Measurements from ENCODE around the gene PICALM. TPM values are rescaled to one million over a fixed set of nuclear protein-coding genes. Genes with fewer than 3 reads are reported as not detected.

PICALM gene
- total RNA-seq, 1 donor from 2014 or later = 204 TPM

- no peak overlapping the region for H3K4me2 ChIP-seq
These were observed 48.3 kb upstream of the PICALM start for GRCh38 chr11:86117001-86117711.

DNA sequence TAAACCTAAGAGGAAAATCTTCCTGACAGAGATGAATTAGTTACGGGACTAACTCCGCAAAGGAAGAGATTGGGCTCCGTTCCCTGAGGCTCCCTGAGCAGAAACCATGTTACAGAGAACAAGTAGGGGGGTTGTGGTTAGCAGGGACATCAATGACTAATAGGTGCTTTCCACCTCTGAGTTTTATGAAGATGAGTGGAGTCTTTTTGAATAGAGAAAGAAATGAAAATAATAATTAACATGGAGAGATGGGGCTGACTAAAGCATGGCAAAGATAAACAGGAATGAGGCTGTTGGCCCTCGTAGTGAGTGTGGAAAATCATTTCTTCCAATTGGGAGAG is 47.5 kb upstream of the PICALM start:
- TF ChIP-seq EZH2 (IDR thresholded peaks at IDR 0.05) (no peak), EZH2phosphoT487 (IDR thresholded peaks at IDR 0.05) (no peak)
- TF ChIP-seq, protein P1, sequence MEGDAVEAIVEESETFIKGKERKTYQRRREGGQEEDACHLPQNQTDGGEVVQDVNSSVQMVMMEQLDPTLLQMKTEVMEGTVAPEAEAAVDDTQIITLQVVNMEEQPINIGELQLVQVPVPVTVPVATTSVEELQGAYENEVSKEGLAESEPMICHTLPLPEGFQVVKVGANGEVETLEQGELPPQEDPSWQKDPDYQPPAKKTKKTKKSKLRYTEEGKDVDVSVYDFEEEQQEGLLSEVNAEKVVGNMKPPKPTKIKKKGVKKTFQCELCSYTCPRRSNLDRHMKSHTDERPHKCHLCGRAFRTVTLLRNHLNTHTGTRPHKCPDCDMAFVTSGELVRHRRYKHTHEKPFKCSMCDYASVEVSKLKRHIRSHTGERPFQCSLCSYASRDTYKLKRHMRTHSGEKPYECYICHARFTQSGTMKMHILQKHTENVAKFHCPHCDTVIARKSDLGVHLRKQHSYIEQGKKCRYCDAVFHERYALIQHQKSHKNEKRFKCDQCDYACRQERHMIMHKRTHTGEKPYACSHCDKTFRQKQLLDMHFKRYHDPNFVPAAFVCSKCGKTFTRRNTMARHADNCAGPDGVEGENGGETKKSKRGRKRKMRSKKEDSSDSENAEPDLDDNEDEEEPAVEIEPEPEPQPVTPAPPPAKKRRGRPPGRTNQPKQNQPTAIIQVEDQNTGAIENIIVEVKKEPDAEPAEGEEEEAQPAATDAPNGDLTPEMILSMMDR (IDR thresholded peaks at IDR 0.05) = no peak
- Histone ChIP-seq H3K27ac (no peak overlapping the region), H3K36me3 (no peaks in the 10 kb centered on the region), H3F3A (ENCODE audit: low read depth) (no peaks in the 10 kb centered on the region), H3K27me3 (no peaks in the 10 kb centered on the region), H2AFZ (replicated peaks) (no peak overlapping the region), H3K9ac (no peak overlapping the region), H3K9me3 (ENCODE audit: low read depth) (no peaks in the 10 kb centered on the region), H3K4me3 (no peak overlapping the region), H3K79me2 (ENCODE audit: low read depth) (no peaks in the 10 kb centered on the region), H3K4me1 (no peaks in the 10 kb centered on the region), H3K4me2 (no peak overlapping the region), H4K20me1 (ENCODE audit: low read depth) (no peaks in the 10 kb centered on the region)
- H3K27me3 Mint-ChIP-seq (ENCODE audit: insufficient read depth, low read depth) = peaks cover 2% of the 10 kb centered on the region
- no peak overlapping the region for H3K4me3 Mint-ChIP-seq
- no peaks in the 10 kb centered on the region for H3K4me1 Mint-ChIP-seq
- no peak for DNase-seq (ENCODE audit: low spot score)
- H3K36me3 Mint-ChIP-seq = peaks cover 3% of the 10 kb centered on the region
- H3K27ac Mint-ChIP-seq = no peak overlapping the region
- peaks cover 3% of the 10 kb centered on the region for H3K9me3 Mint-ChIP-seq

More at GRCh38 chr11:86117001-86117711, 48.3 kb upstream of the PICALM start:
- Mint-ChIP-seq H3K27ac (no peak overlapping the region), H3K4me3 (no peak overlapping the region), H3K36me3 (peaks cover 3% of the 10 kb centered on the region), H3K27me3 (ENCODE audit: insufficient read depth, low read depth) (peaks cover 2% of the 10 kb centered on the region), H3K9me3 (peaks cover 3% of the 10 kb centered on the region), H3K4me1 (no peaks in the 10 kb centered on the region)
- Histone ChIP-seq H3K79me2 (ENCODE audit: low read depth) (no peaks in the 10 kb centered on the region), H3K4me1 (no peaks in the 10 kb centered on the region), H2AFZ (replicated peaks) (no peak overlapping the region), H4K20me1 (ENCODE audit: low read depth) (no peaks in the 10 kb centered on the region), H3K27ac (no peak overlapping the region), H3F3A (ENCODE audit: low read depth) (no peaks in the 10 kb centered on the region), H3K9ac (no peak overlapping the region), H3K36me3 (no peaks in the 10 kb centered on the region), H3K27me3 (no peaks in the 10 kb centered on the region), H3K4me3 (no peak overlapping the region), H3K9me3 (ENCODE audit: low read depth) (no peaks in the 10 kb centered on the region)
- DNase-seq (ENCODE audit: low spot score) = no peak
- TF ChIP-seq, protein P1 (IDR thresholded peaks at IDR 0.05) = no peak
- TF ChIP-seq EZH2 (IDR thresholded peaks at IDR 0.05) (no peak), EZH2phosphoT487 (IDR thresholded peaks at IDR 0.05) (no peak)

GRCh38 chr11:86115542-86116385 is 46.9 kb upstream of the PICALM start:
- Histone ChIP-seq H4K20me1 (ENCODE audit: low read depth) (no peaks in the 10 kb centered on the region), H3F3A (ENCODE audit: low read depth) (no peaks in the 10 kb centered on the region), H3K9ac (no peak overlapping the region), H2AFZ (replicated peaks) (no peak overlapping the region), H3K79me2 (ENCODE audit: low read depth) (no peaks in the 10 kb centered on the region), H3K36me3 (no peaks in the 10 kb centered on the region), H3K4me1 (no peaks in the 10 kb centered on the region), H3K4me2 (no peak overlapping the region), H3K27ac (no peak overlapping the region), H3K4me3 (no peak overlapping the region), H3K9me3 (ENCODE audit: low read depth) (no peaks in the 10 kb centered on the region), H3K27me3 (no peaks in the 10 kb centered on the region)
- Mint-ChIP-seq H3K4me3 (no peak overlapping the region), H3K27me3 (ENCODE audit: insufficient read depth, low read depth) (peaks cover 2% of the 10 kb centered on the region), H3K9me3 (peaks cover 3% of the 10 kb centered on the region), H3K36me3 (peaks cover 3% of the 10 kb centered on the region), H3K4me1 (no peaks in the 10 kb centered on the region), H3K27ac (no peak overlapping the region)
- no peak for DNase-seq (ENCODE audit: low spot score)
- TF ChIP-seq, protein P1 (IDR thresholded peaks at IDR 0.05) = no peak
- TF ChIP-seq EZH2 (IDR thresholded peaks at IDR 0.05) = no peak
- TF ChIP-seq EZH2phosphoT487 (IDR thresholded peaks at IDR 0.05) = no peak

Data from neural progenitor cell (in vitro differentiated cells).